Activated T-helper 1 cell treated with anti-CD3 and anti-CD28 coated beads, Interleukin-12 subunit alpha, Interleukin-12 subunit beta, Interleukin-2, Interleukin-4 antibody, amounts not matched to agents 30 ng/mL and 10 ng/mL and 1 ng/mL, durations not matched to agents 14 hours and 24 hours and 36 hours (primary cell): ENCODE measurements around the gene DRAM1. TPM values are rescaled to one million over a fixed set of nuclear protein-coding genes. Genes with fewer than 3 reads are reported as not detected.

Experiments used
- DNase-seq: peaks from one replicate; pipeline ENCODE4 v3.0.0; 2021; ENCODE audit warnings: low spot score
- H3K27ac Mint-ChIP-seq: one replicate; pipeline ENCODE4 v1.8.0; 2021; ENCODE audit warnings: mild to moderate bottlenecking, mixed read lengths
- H3K27me3 Mint-ChIP-seq: one replicate; pipeline ENCODE4 v1.8.0; 2022; ENCODE audit warnings: mild to moderate bottlenecking, moderate library complexity, mixed read lengths; ENCODE audit not compliant: insufficient read depth
- H3K36me3 Mint-ChIP-seq: one replicate; pipeline ENCODE4 v1.8.0; 2021; ENCODE audit warnings: low read depth, mixed read lengths
- H3K4me1 Mint-ChIP-seq: one replicate; pipeline ENCODE4 v1.8.0; 2021; ENCODE audit warnings: low read depth, mixed read lengths
- H3K4me3 Mint-ChIP-seq: one replicate; pipeline ENCODE4 v1.8.0; 2021; ENCODE audit warnings: mild to moderate bottlenecking, moderate library complexity, mixed read lengths
- H3K9me3 Mint-ChIP-seq: one replicate; pipeline ENCODE4 v1.8.0; 2021; ENCODE audit warnings: mixed read lengths
- intact Hi-C: fragments of 100-400 bp; cut with micrococcal nuclease; formaldehyde crosslinking; loops from one replicate; pipeline ENCODE4 v1.15.1; 2024
- total RNA-seq: library from RNA; stranded (reverse); gene quantifications from 2 replicates; pipeline ENCODE4 v1.2.3, GENCODE V29; 2022

DRAM1 gene
- total RNA-seq = 3.2 and 4.1 TPM in 2 replicates

- no peaks in the 10 kb centered on the region for H3K9me3 Mint-ChIP-seq
- peak within 1 kb of the TSS; percentile 90 for H3K4me3 Mint-ChIP-seq
- H3K4me1 Mint-ChIP-seq = peaks cover 12% of the 10 kb centered on the region
- DNase-seq = peak; percentile 78
- H3K27me3 Mint-ChIP-seq = no peaks in the 10 kb centered on the region
- H3K27ac Mint-ChIP-seq = peak within 1 kb of the TSS; percentile 83
- intact Hi-C loops = loop anchor here (1.0 to 5.0 kb wide), 8 partner anchors 17 to 605 kb away; partner anchors contain the start of genes ARL1, IGF1, NUP37 and PARPBP
- H3K36me3 Mint-ChIP-seq = peaks cover 12% of the 10 kb centered on the region
Observed at GRCh38 chr12:101876861-101877805, at the start of gene DRAM1. Gene DRAM1 (plus strand): TSS chr12:101877580. CDS start chr12:101877790, 210 bp downstream.

- intact Hi-C loops = no loop called here
- no peak for DNase-seq
- Mint-ChIP-seq H3K27me3 (no peaks in the 10 kb centered on the region), H3K4me1 (peaks cover 57% of the 10 kb centered on the region), H3K27ac (no peak overlapping the region), H3K4me3 (peak overlapping the region; percentile 94), H3K9me3 (no peaks in the 10 kb centered on the region), H3K36me3 (peaks cover 13% of the 10 kb centered on the region)
Observed at GRCh38 chr12:101828463-101829196, 48.8 kb upstream of the DRAM1 start.

GRCh38 chr12:101829639-101830366 lies 47.6 kb upstream of the DRAM1 start:
- DNase-seq = no peak
- Mint-ChIP-seq H3K27me3 (no peaks in the 10 kb centered on the region), H3K4me3 (peak overlapping the region; percentile 94), H3K9me3 (no peaks in the 10 kb centered on the region), H3K27ac (peak overlapping the region; percentile 84), H3K4me1 (peaks cover 48% of the 10 kb centered on the region), H3K36me3 (peaks cover 13% of the 10 kb centered on the region)
- intact Hi-C loops = loop anchor here (1.0 to 5.0 kb wide), 5 partner anchors 11 to 423 kb away; partner anchors contain the start of genes ARL1 and CHPT1

GRCh38 chr12:101830367-101831325 lies 46.7 kb upstream of the DRAM1 start, which contains the start of gene GNPTAB:
Gene GNPTAB (minus strand): TSS chr12:101830959. CDS start chr12:101830675, 284 bp downstream.
- Mint-ChIP-seq H3K36me3 (peaks cover 13% of the 10 kb centered on the region), H3K4me1 (peaks cover 40% of the 10 kb centered on the region), H3K4me3 (peak within 1 kb of the TSS; percentile 94), H3K27ac (peak within 1 kb of the TSS; percentile 84), H3K9me3 (no peaks in the 10 kb centered on the region), H3K27me3 (no peaks in the 10 kb centered on the region)
- intact Hi-C loops = loop anchor here (1.0 to 5.0 kb wide), 8 partner anchors 9 to 424 kb away; partner anchors contain the start of genes ARL1, CHPT1 and DRAM1
- peak; percentile 91 for DNase-seq

GRCh38 chr12:101832030-101832429 lies 45.4 kb upstream of the DRAM1 start:
- no peak for DNase-seq
- intact Hi-C loops = loop anchor here (5.0 kb wide), 1 partner anchor 135 kb away; the partner anchor contains the start of gene CHPT1
- Mint-ChIP-seq H3K4me1 (peaks cover 28% of the 10 kb centered on the region), H3K27me3 (no peaks in the 10 kb centered on the region), H3K9me3 (no peaks in the 10 kb centered on the region), H3K36me3 (peaks cover 13% of the 10 kb centered on the region), H3K27ac (no peak overlapping the region), H3K4me3 (no peak overlapping the region)

GRCh38 chr12:101838628-101839323 lies 38.6 kb upstream of the DRAM1 start:
- H3K4me1 Mint-ChIP-seq = peaks cover 8% of the 10 kb centered on the region
- no peaks in the 10 kb centered on the region for H3K9me3 Mint-ChIP-seq
- H3K27ac Mint-ChIP-seq = peak overlapping the region; percentile 71
- no peak for DNase-seq
- H3K27me3 Mint-ChIP-seq = peaks cover 4% of the 10 kb centered on the region
- no peaks in the 10 kb centered on the region for H3K36me3 Mint-ChIP-seq
- intact Hi-C loops = loop anchor here (1.0 to 2.0 kb wide), 4 partner anchors 7 to 424 kb away; no protein-coding TSS in a partner anchor
- H3K4me3 Mint-ChIP-seq = no peak overlapping the region

- peak; percentile 51 for DNase-seq
- Mint-ChIP-seq H3K4me1 (peaks cover 8% of the 10 kb centered on the region), H3K4me3 (no peak overlapping the region), H3K36me3 (no peaks in the 10 kb centered on the region), H3K27me3 (peaks cover 4% of the 10 kb centered on the region), H3K27ac (peak overlapping the region; percentile 71), H3K9me3 (no peaks in the 10 kb centered on the region)
- intact Hi-C loops = loop anchor here (1.0 to 2.0 kb wide), 4 partner anchors 8 to 425 kb away; no protein-coding TSS in a partner anchor
Observed at GRCh38 chr12:101839324-101840283, 37.8 kb upstream of the DRAM1 start.

GRCh38 chr12:101841069-101841468 lies 36.3 kb upstream of the DRAM1 start:
- Mint-ChIP-seq H3K4me3 (no peak overlapping the region), H3K4me1 (peaks cover 8% of the 10 kb centered on the region), H3K27ac (peak overlapping the region; percentile 55), H3K9me3 (no peaks in the 10 kb centered on the region), H3K36me3 (no peaks in the 10 kb centered on the region), H3K27me3 (peaks cover 4% of the 10 kb centered on the region)
- intact Hi-C loops = no loop called here
- no peak for DNase-seq

GRCh38 chr12:101845137-101845711 lies 32.2 kb upstream of the DRAM1 start:
- no peak overlapping the region for H3K4me3 Mint-ChIP-seq
- no peak for DNase-seq
- H3K4me1 Mint-ChIP-seq = peaks cover 4% of the 10 kb centered on the region
- H3K27me3 Mint-ChIP-seq = peaks cover 4% of the 10 kb centered on the region
- H3K36me3 Mint-ChIP-seq = no peaks in the 10 kb centered on the region
- no peak overlapping the region for H3K27ac Mint-ChIP-seq
- no peaks in the 10 kb centered on the region for H3K9me3 Mint-ChIP-seq
- intact Hi-C loops = no loop called here

GRCh38 chr12:101847325-101847724 lies 30.1 kb upstream of the DRAM1 start:
- intact Hi-C loops = no loop called here
- H3K27ac Mint-ChIP-seq = no peak overlapping the region
- no peak overlapping the region for H3K4me3 Mint-ChIP-seq
- no peaks in the 10 kb centered on the region for H3K9me3 Mint-ChIP-seq
- DNase-seq = no peak
- no peaks in the 10 kb centered on the region for H3K27me3 Mint-ChIP-seq
- H3K4me1 Mint-ChIP-seq = peaks cover 6% of the 10 kb centered on the region
- no peaks in the 10 kb centered on the region for H3K36me3 Mint-ChIP-seq
